ENCODE measurements around the gene A1CF. TPM values are rescaled to one million over a fixed set of nuclear protein-coding genes. Genes with fewer than 3 reads are reported as not detected.
"Not testable (repeated sequence)": the region's sequence is repeated elsewhere in the genome, so short reads cannot be mapped to it uniquely, and the experiment has no call there.

Gene A1CF
- total RNA-seq (not detected), polyA plus RNA-seq (not detected)

- H3K27ac Mint-ChIP-seq = no peak within 1 kb of the TSS
- Histone ChIP-seq H3K4me1 (ENCODE audit: control insufficient read depth, insufficient read depth, low read length, poor library complexity, severe bottlenecking) (no peaks in the 10 kb centered on the region), H3K27me3 (ENCODE audit: control insufficient read depth, insufficient read depth, low read length) (peaks cover 11% of the 10 kb centered on the region), H3K9me3 (ENCODE audit: control insufficient read depth in 2 of 2, low read length in 2 of 2) (no peaks in the 10 kb centered on the region), H3K27ac (ENCODE audit: insufficient read depth, low read length, poor library complexity, severe bottlenecking) (no peak within 1 kb of the TSS), H3K36me3 (ENCODE audit: control insufficient read depth, insufficient read depth, low read length) (no peaks in the 10 kb centered on the region), H3K4me3 (ENCODE audit: low read depth, low read length) (no peak within 1 kb of the TSS)
- H3K4me1 Mint-ChIP-seq = no peaks in the 10 kb centered on the region
- DNase-seq (no peak), ATAC-seq (ENCODE audit: low read depth in 2 of 2) (no peak)
- H3K27me3 Mint-ChIP-seq = peaks cover 31% of the 10 kb centered on the region
- no peak within 1 kb of the TSS for H3K4me3 Mint-ChIP-seq
- no peaks in the 10 kb centered on the region for H3K9me3 Mint-ChIP-seq
- H3K36me3 Mint-ChIP-seq = no peaks in the 10 kb centered on the region
Observed at GRCh38 chr10:50885097-50885859, at the start of gene A1CF. A1CF (minus strand) TSS chr10:50885627; CDS start chr10:50859940, 25,687 bp downstream.

GRCh38 chr10:50931948-50932431 lies 46.6 kb upstream of the A1CF start:
- ATAC-seq (ENCODE audit: low read depth in 2 of 2) (no peak), DNase-seq (no peak)
- Histone ChIP-seq H3K4me1 (ENCODE audit: control insufficient read depth, insufficient read depth, low read length, poor library complexity, severe bottlenecking) (no peaks in the 10 kb centered on the region), H3K4me3 (ENCODE audit: low read depth, low read length) (no peak overlapping the region), H3K27ac (ENCODE audit: insufficient read depth, low read length, poor library complexity, severe bottlenecking) (no peak overlapping the region), H3K36me3 (ENCODE audit: control insufficient read depth, insufficient read depth, low read length) (no peaks in the 10 kb centered on the region), H3K27me3 (ENCODE audit: control insufficient read depth, insufficient read depth, low read length) (no peaks in the 10 kb centered on the region), H3K9me3 (ENCODE audit: control insufficient read depth in 2 of 2, low read length in 2 of 2) (no peaks in the 10 kb centered on the region)
- H3K4me1 Mint-ChIP-seq = no peaks in the 10 kb centered on the region
- H3K27ac Mint-ChIP-seq = no peak overlapping the region
- no peak overlapping the region for H3K4me3 Mint-ChIP-seq
- peaks cover 19% of the 10 kb centered on the region for H3K27me3 Mint-ChIP-seq
- no peaks in the 10 kb centered on the region for H3K36me3 Mint-ChIP-seq
- peaks cover 0 to 5% (median 0%) of the 10 kb centered on the region in 7 donors for H3K9me3 Mint-ChIP-seq

DNA sequence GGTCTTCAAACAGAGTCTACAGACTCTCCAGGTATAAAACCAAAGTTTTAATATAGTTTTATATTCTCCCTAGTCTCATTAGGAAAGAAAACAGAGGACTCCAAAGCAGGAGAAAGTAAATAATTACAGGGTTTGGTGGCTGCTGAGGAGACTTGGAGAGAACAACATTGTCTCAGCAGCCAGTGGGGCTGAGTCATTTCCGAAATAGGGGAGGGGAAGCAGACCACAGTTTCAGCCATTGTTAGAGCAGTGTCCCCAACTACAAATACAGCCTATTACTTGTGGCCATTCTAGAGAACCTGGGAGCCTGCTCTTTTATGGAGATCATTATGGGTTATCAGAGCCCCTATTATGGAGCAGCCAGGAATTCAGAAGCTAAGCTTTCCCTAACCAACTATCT lies 44.2 kb upstream of the A1CF start:
- peaks cover 10% of the 10 kb centered on the region for H3K27me3 Mint-ChIP-seq
- H3K4me3 Mint-ChIP-seq = no peak overlapping the region
- no peak overlapping the region for H3K27ac Mint-ChIP-seq
- peaks cover 0 to 5% (median 0%) of the 10 kb centered on the region in 7 donors for H3K9me3 Mint-ChIP-seq
- Histone ChIP-seq H3K4me1 (ENCODE audit: control insufficient read depth, insufficient read depth, low read length, poor library complexity, severe bottlenecking) (no peaks in the 10 kb centered on the region), H3K36me3 (ENCODE audit: control insufficient read depth, insufficient read depth, low read length) (no peaks in the 10 kb centered on the region), H3K9me3 (ENCODE audit: control insufficient read depth in 2 of 2, low read length in 2 of 2) (no peaks in the 10 kb centered on the region), H3K27me3 (ENCODE audit: control insufficient read depth, insufficient read depth, low read length) (no peaks in the 10 kb centered on the region), H3K27ac (ENCODE audit: insufficient read depth, low read length, poor library complexity, severe bottlenecking) (no peak overlapping the region), H3K4me3 (ENCODE audit: low read depth, low read length) (no peak overlapping the region)
- DNase-seq = no peak
- ATAC-seq (ENCODE audit: low read depth in 2 of 2) = no peak
- no peaks in the 10 kb centered on the region for H3K4me1 Mint-ChIP-seq
- H3K36me3 Mint-ChIP-seq = no peaks in the 10 kb centered on the region

DNA sequence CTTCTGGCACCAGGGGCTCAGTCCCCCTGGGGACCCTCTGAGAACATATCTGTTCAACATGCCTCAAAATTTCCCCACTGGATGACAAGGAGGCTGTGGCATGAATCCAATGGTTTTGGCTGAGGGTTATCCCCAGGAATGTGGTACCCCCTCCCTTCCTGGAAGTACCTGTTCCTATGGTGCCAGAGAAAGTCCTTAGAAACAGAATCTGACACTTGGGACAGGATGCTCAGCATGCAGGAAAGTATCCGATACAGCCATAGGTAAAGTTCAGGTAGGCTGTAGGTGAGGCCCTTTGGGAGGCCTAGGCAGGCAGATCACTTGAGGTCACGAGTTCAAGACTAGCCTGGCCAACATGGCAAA lies 42.7 kb upstream of the A1CF start:
- ATAC-seq (ENCODE audit: low read depth in 2 of 2) (no peak), DNase-seq (no peak)
- no peaks in the 10 kb centered on the region for H3K36me3 Mint-ChIP-seq
- Histone ChIP-seq H3K27me3 (ENCODE audit: control insufficient read depth, insufficient read depth, low read length) (no peaks in the 10 kb centered on the region), H3K27ac (ENCODE audit: insufficient read depth, low read length, poor library complexity, severe bottlenecking) (no peak overlapping the region), H3K9me3 (ENCODE audit: control insufficient read depth in 2 of 2, low read length in 2 of 2) (no peaks in the 10 kb centered on the region), H3K4me3 (ENCODE audit: low read depth, low read length) (no peak overlapping the region), H3K36me3 (ENCODE audit: control insufficient read depth, insufficient read depth, low read length) (no peaks in the 10 kb centered on the region), H3K4me1 (ENCODE audit: control insufficient read depth, insufficient read depth, low read length, poor library complexity, severe bottlenecking) (no peaks in the 10 kb centered on the region)
- no peaks in the 10 kb centered on the region for H3K4me1 Mint-ChIP-seq
- H3K27me3 Mint-ChIP-seq = peaks cover 5% of the 10 kb centered on the region
- peaks cover 0 to 8% (median 5%) of the 10 kb centered on the region in 7 donors for H3K9me3 Mint-ChIP-seq
- H3K27ac Mint-ChIP-seq = no peak overlapping the region
- H3K4me3 Mint-ChIP-seq = no peak overlapping the region

GRCh38 chr10:50927522-50928189 lies 42.2 kb upstream of the A1CF start:
- Mint-ChIP-seq H3K4me1 (no peaks in the 10 kb centered on the region), H3K9me3 (peaks cover 0 to 8% (median 5%) of the 10 kb centered on the region in 7 donors), H3K27ac (no peak overlapping the region), H3K36me3 (no peaks in the 10 kb centered on the region), H3K4me3 (no peak overlapping the region), H3K27me3 (peaks cover 5% of the 10 kb centered on the region)
- Histone ChIP-seq H3K4me1 (ENCODE audit: control insufficient read depth, insufficient read depth, low read length, poor library complexity, severe bottlenecking) (no peaks in the 10 kb centered on the region), H3K4me3 (ENCODE audit: low read depth, low read length) (no peak overlapping the region), H3K27me3 (ENCODE audit: control insufficient read depth, insufficient read depth, low read length) (no peaks in the 10 kb centered on the region), H3K9me3 (ENCODE audit: control insufficient read depth in 2 of 2, low read length in 2 of 2) (no peaks in the 10 kb centered on the region), H3K27ac (ENCODE audit: insufficient read depth, low read length, poor library complexity, severe bottlenecking) (no peak overlapping the region), H3K36me3 (ENCODE audit: control insufficient read depth, insufficient read depth, low read length) (no peaks in the 10 kb centered on the region)
- DNase-seq = no peak
- ATAC-seq (ENCODE audit: low read depth in 2 of 2) = no peak

DNA sequence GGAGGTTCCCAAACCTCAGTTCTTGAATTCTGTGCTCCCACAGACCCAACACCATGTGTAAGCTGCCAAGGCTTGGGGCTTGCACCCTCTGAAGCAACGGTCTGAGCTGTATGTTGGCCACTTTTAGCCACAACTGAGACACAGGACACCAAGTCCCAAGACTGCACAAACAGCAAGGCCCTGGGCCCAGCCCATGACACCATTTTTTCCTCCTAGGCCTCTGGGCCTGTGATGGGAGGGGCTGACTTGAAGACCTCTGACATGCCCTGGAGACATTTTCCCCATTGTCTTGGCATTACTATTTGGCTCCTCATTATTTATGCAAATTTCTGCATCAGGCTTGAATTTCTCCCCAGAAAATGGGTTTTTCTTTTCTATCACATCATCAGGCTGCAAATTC lies 38.0 kb upstream of the A1CF start:
- not testable (repeated sequence) for H3K27me3 ChIP-seq (ENCODE audit: control insufficient read depth, insufficient read depth, low read length); H3K4me3 Mint-ChIP-seq; H3K36me3 Mint-ChIP-seq; H3K4me1 Mint-ChIP-seq; H3K9me3 ChIP-seq (ENCODE audit: control insufficient read depth in 2 of 2, low read length in 2 of 2); H3K27me3 Mint-ChIP-seq; H3K4me1 ChIP-seq (ENCODE audit: control insufficient read depth, insufficient read depth, low read length, poor library complexity, severe bottlenecking); DNase-seq; H3K27ac ChIP-seq (ENCODE audit: insufficient read depth, low read length, poor library complexity, severe bottlenecking); ATAC-seq (ENCODE audit: low read depth in 2 of 2); H3K27ac Mint-ChIP-seq; H3K4me3 ChIP-seq (ENCODE audit: low read depth, low read length); H3K36me3 ChIP-seq (ENCODE audit: control insufficient read depth, insufficient read depth, low read length)
- H3K9me3 Mint-ChIP-seq = peaks cover 0 to 13% (median 8%) of the 10 kb centered on the region in 7 donors

DNA sequence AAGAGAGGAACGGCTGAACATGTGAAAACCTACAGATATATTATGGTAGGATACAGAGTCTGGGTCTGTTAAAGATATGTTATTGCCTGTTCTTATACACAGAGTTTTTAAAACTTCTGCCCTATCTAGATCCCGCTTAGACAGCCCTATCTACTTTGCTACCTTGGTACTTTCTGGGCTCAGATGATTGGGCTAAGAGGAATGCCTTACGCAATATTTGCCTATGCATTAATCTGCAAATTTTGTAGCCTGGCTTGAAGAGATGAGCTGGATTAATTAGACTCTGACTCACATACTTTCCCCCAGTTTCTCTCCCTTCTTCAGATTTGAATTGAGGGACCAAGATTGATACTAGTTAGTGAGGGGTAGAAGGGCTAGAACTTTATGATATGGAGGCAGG lies 33.6 kb upstream of the A1CF start:
- Histone ChIP-seq H3K4me1 (ENCODE audit: control insufficient read depth, insufficient read depth, low read length, poor library complexity, severe bottlenecking) (no peaks in the 10 kb centered on the region), H3K27me3 (ENCODE audit: control insufficient read depth, insufficient read depth, low read length) (peaks cover 3% of the 10 kb centered on the region), H3K9me3 (ENCODE audit: control insufficient read depth in 2 of 2, low read length in 2 of 2) (peaks cover 0 to 4% of the 10 kb centered on the region in 2 experiments), H3K27ac (ENCODE audit: insufficient read depth, low read length, poor library complexity, severe bottlenecking) (no peak overlapping the region), H3K36me3 (ENCODE audit: control insufficient read depth, insufficient read depth, low read length) (no peaks in the 10 kb centered on the region), H3K4me3 (ENCODE audit: low read depth, low read length) (no peak overlapping the region)
- Mint-ChIP-seq H3K4me3 (no peak overlapping the region), H3K4me1 (no peaks in the 10 kb centered on the region), H3K9me3 (peaks cover 0 to 10% (median 5%) of the 10 kb centered on the region in 7 donors), H3K27me3 (peaks cover 13% of the 10 kb centered on the region), H3K36me3 (no peaks in the 10 kb centered on the region), H3K27ac (no peak overlapping the region)
- ATAC-seq (ENCODE audit: low read depth in 2 of 2) = no peak
- DNase-seq = no peak

Data from CD4-positive, CD25-positive, alpha-beta regulatory T cell (primary cell).